HEK293 (cell line): ENCODE results near the gene RND2.

Source experiments
- CTCF ChIP-seq: fragments of 450-650 bp; formaldehyde crosslinking; IDR thresholded peaks from 2 replicates; pipeline ENCODE4 v1.5.1; 2016; ENCODE audit warnings: missing biosample characterization, missing genetic modification characterization
- KLF10 ChIP-seq: fragments of 450-650 bp; IDR thresholded peaks from 2 replicates; pipeline ENCODE4 v1.5.1; 2018; ENCODE audit warnings: missing biosample characterization, mild to moderate bottlenecking, missing genetic modification characterization
- ZBTB7A ChIP-seq: fragments of 450-650 bp; formaldehyde crosslinking; IDR thresholded peaks from 2 replicates; pipeline ENCODE4 v1.5.1; 2016; ENCODE audit warnings: low read depth, missing biosample characterization, missing genetic modification characterization
- ZNF544 ChIP-seq: fragments of 450-650 bp; formaldehyde crosslinking; IDR thresholded peaks from 2 replicates; pipeline ENCODE4 v1.5.0; 2017; ENCODE audit warnings: missing biosample characterization, missing genetic modification characterization
- ZNF610 ChIP-seq: fragments of 450-650 bp; formaldehyde crosslinking; IDR thresholded peaks from 2 replicates; pipeline ENCODE4 v1.5.1; 2016; ENCODE audit warnings: missing biosample characterization, missing genetic modification characterization, borderline replicate concordance
- ZNF639 ChIP-seq: fragments of 450-650 bp; formaldehyde crosslinking; IDR thresholded peaks from 2 replicates; pipeline ENCODE4 v1.5.1; 2016; ENCODE audit warnings: missing biosample characterization, missing genetic modification characterization
- ZNF670 ChIP-seq: fragments of 450-650 bp; formaldehyde crosslinking; IDR thresholded peaks from 2 replicates; pipeline ENCODE4 v1.5.1; 2016; ENCODE audit warnings: missing biosample characterization, missing genetic modification characterization, low read depth

DNA sequence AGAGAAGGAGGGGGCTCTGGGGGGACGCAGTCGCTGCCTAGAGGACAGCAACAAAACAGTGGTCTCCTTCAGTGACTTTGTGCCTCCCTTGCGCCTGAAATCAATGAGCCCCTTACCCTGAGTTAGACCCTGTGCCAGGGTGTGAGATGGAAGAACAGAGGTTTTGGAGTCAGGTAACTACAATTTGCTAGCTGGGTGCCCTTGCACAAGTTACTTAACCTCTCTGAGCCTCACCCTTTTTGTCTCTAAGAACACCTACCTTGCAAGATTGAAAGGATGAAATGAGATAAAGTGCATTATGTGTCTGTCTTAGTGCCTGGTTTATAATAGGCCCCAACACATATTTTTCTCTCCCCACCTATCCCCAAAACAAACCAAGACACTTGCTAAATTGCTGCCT, 9.9 kb downstream of the RND2 start:
- TF ChIP-seq CTCF (tag by site-specific recombination) (no peak), KLF10 (tag by site-specific recombination) (no peak), ZNF670 (tag by site-specific recombination) (no peak), ZNF610 (tag by site-specific recombination) (no peak), ZNF639 (tag by site-specific recombination) (no peak), ZNF544 (tag by site-specific recombination) (no peak), ZBTB7A (no peak)
